Activated naive CD4-positive, alpha-beta T cell treated with anti-CD3 and anti-CD28 coated beads for 36 hours (primary cell): ENCODE measurements around the gene NAV2. TPM values are rescaled to one million over a fixed set of nuclear protein-coding genes. Genes with fewer than 3 reads are reported as not detected.

Experiments
- CTCF ChIA-PET: fragments of 350-600 bp; sonication (Branson Sonifier 250); formaldehyde crosslinking; loops from one replicate; lab custom pipeline; 2021; ENCODE audit warnings: antibody characterized with exemption; lab: Charles Lee
- DNase-seq: peaks from one replicate; pipeline ENCODE4 v3.0.0-alpha.2; 2020
- H3K27ac Mint-ChIP-seq: one replicate; pipeline ENCODE4 v1.8.0; 2021; ENCODE audit warnings: mild to moderate bottlenecking, mixed read lengths
- H3K27me3 Mint-ChIP-seq: one replicate; pipeline ENCODE4 v1.8.0; 2021; ENCODE audit warnings: low read depth, mixed read lengths
- H3K36me3 Mint-ChIP-seq: one replicate; pipeline ENCODE4 v1.8.0; 2021; ENCODE audit warnings: low read depth, mixed read lengths
- H3K4me1 Mint-ChIP-seq: one replicate; pipeline ENCODE4 v1.8.0; 2021; ENCODE audit warnings: low read depth, mixed read lengths
- H3K4me3 Mint-ChIP-seq: one replicate; pipeline ENCODE4 v1.8.0; 2021; ENCODE audit warnings: mild to moderate bottlenecking, moderate library complexity, mixed read lengths
- H3K9me3 Mint-ChIP-seq: one replicate; pipeline ENCODE4 v1.8.0; 2021; ENCODE audit warnings: mixed read lengths
- intact Hi-C: fragments of 100-400 bp; cut with micrococcal nuclease; formaldehyde crosslinking; loops from one replicate; pipeline ENCODE4 v1.15.1; 2023
- total RNA-seq, 2 experiments: library from RNA; stranded (reverse); gene quantifications; one replicate each; pipeline ENCODE4 v1.2.3, GENCODE V29; 2021

The NAV2 gene
- total RNA-seq, 2 experiments from 2014 or later, result 0.20 to 0.41 TPM

GRCh38 chr11:19873730-19874129, 161.1 kb downstream of the NAV2 start:
- no peaks in the 10 kb centered on the region for H3K9me3 Mint-ChIP-seq

GRCh38 chr11:19874266-19874665, 161.6 kb downstream of the NAV2 start:
- Mint-ChIP-seq H3K4me3 (no peak overlapping the region), H3K9me3 (no peaks in the 10 kb centered on the region), H3K4me1 (no peaks in the 10 kb centered on the region), H3K27ac (no peak overlapping the region), H3K36me3 (no peaks in the 10 kb centered on the region), H3K27me3 (peaks cover 3% of the 10 kb centered on the region)
- CTCF ChIA-PET, result no interaction called here
- intact Hi-C loops, result no loop called here
- no peak for DNase-seq

More at GRCh38 chr11:19873730-19874129, 161.1 kb downstream of the NAV2 start:
- Mint-ChIP-seq H3K27ac (no peak overlapping the region), H3K36me3 (no peaks in the 10 kb centered on the region), H3K4me3 (no peak overlapping the region), H3K4me1 (no peaks in the 10 kb centered on the region), H3K27me3 (peaks cover 3% of the 10 kb centered on the region)
- DNase-seq, result no peak
- intact Hi-C loops, result no loop called here
- CTCF ChIA-PET, result no interaction called here

DNA sequence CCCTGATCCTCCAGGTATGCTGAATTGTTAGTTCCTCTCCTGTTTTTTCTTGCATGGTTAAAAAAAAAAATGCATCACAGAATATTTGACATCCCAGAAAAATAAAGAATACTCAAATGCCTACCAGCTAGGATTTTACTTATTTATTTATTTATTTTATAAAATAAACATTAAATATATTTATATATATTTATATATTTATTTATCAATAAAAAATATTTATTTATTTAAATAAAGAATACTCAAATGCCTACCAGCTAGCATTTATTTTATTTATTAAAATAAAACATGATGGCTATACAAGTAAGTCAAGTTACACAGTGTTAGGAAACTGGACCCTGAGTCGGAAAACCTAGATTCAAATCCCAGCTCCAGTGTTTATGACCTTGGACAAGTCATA, 164.1 kb downstream of the NAV2 start:
- H3K4me3 Mint-ChIP-seq, result no peak overlapping the region
- intact Hi-C loops, result no loop called here
- DNase-seq, result no peak
- H3K4me1 Mint-ChIP-seq, result no peaks in the 10 kb centered on the region
- H3K36me3 Mint-ChIP-seq, result no peaks in the 10 kb centered on the region
- H3K27me3 Mint-ChIP-seq, result no peaks in the 10 kb centered on the region
- H3K27ac Mint-ChIP-seq, result no peak overlapping the region
- no peaks in the 10 kb centered on the region for H3K9me3 Mint-ChIP-seq
- CTCF ChIA-PET, result interaction anchor here (1.2 kb wide), 1 partner anchor 26 kb away, joined by 3 read pairs; no protein-coding TSS in a partner anchor

GRCh38 chr11:19878520-19878919, 165.9 kb downstream of the NAV2 start:
- no peak for DNase-seq
- H3K4me3 Mint-ChIP-seq, result no peak overlapping the region
- CTCF ChIA-PET, result interaction anchor here (0.9 kb wide), 1 partner anchor 11 kb away, joined by 3 read pairs; no protein-coding TSS in a partner anchor
- H3K9me3 Mint-ChIP-seq, result no peaks in the 10 kb centered on the region
- intact Hi-C loops, result no loop called here
- no peaks in the 10 kb centered on the region for H3K4me1 Mint-ChIP-seq
- H3K27ac Mint-ChIP-seq, result no peak overlapping the region
- H3K36me3 Mint-ChIP-seq, result no peaks in the 10 kb centered on the region
- H3K27me3 Mint-ChIP-seq, result no peaks in the 10 kb centered on the region

DNA sequence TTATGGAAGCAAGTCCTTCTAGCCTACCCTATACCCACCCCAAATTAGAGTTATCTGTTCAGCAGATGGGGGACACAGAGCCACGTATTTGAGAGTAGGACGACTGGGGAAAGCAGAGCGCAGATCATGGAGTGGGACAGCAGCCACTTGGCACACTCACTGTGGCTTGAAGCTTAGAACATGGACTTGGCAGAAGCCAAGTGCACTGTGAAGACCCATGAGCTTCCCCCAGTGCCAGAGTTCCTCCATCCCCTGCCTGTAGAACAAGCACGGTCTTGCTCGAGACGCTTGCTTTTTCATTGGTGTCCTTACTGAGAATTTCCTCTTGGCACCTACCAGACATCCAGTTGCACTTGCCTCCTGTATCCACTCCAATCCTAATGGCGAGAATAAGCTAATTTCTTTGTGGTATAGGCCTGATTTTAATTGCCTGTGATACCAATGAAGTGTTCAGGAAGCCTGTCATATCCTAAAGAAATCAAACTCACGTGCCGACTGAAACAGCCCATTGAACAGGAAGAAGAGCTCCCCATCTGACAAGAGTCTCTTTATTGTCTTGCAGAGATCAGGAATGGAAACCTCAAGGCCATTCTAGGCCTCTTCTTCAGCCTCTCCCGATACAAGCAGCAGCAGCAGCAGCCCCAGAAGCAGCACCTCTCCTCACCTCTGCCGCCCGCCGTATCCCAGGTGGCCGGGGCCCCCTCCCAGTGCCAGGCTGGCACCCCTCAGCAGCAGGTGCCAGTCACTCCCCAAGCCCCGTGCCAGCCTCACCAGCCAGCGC, 166.9 kb downstream of the NAV2 start:
- H3K4me1 Mint-ChIP-seq, result no peaks in the 10 kb centered on the region

DNA sequence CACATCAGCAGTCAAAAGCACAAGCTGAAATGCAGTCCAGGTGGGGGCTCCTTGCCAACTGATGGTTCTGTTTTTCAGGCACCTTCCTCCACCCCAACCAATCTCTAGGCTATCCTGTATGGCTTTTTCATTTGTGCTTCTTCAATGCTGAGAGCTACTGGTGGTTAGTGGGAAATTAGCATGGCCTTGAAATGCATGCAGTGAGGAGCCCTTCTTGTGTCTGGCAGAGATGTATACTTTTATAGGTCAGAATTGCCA, 167.4 kb downstream of the NAV2 start:
- no peak overlapping the region for H3K27ac Mint-ChIP-seq
- intact Hi-C loops, result no loop called here
- no peaks in the 10 kb centered on the region for H3K4me1 Mint-ChIP-seq

More for the DNA sequence above, 166.9 kb downstream of the NAV2 start:
- no peaks in the 10 kb centered on the region for H3K27me3 Mint-ChIP-seq
- CTCF ChIA-PET, result no interaction called here
- H3K27ac Mint-ChIP-seq, result no peak overlapping the region
- no peak for DNase-seq
- no peaks in the 10 kb centered on the region for H3K9me3 Mint-ChIP-seq
- intact Hi-C loops, result no loop called here
- H3K36me3 Mint-ChIP-seq, result no peaks in the 10 kb centered on the region
- no peak overlapping the region for H3K4me3 Mint-ChIP-seq

DNA sequence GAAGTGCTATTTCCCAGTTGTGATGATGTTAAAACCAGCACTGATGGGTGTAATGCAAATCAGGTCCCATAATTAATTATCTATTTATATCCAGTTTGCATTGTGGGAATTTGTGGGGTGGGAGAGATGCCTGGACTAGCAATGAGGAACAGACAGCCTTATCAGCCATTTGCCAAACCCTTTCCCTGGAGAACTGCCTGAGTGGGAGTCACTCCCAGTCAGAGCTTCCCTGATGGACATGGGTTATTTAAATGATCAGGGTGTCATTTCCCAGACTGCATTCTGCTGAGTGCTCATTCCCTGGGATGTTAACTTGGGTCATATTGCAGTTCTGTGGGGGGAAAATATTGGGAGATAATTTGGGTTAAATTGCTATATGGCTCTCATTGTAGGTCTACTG, 168.5 kb downstream of the NAV2 start:
- Mint-ChIP-seq H3K4me1 (no peaks in the 10 kb centered on the region), H3K9me3 (no peaks in the 10 kb centered on the region), H3K27ac (no peak overlapping the region), H3K36me3 (no peaks in the 10 kb centered on the region), H3K27me3 (no peaks in the 10 kb centered on the region), H3K4me3 (no peak overlapping the region)
- intact Hi-C loops, result no loop called here
- no peak for DNase-seq
- CTCF ChIA-PET, result no interaction called here

More for the DNA sequence above, 167.4 kb downstream of the NAV2 start:
- DNase-seq, result no peak
- CTCF ChIA-PET, result no interaction called here
- Mint-ChIP-seq H3K4me3 (no peak overlapping the region), H3K9me3 (no peaks in the 10 kb centered on the region), H3K27me3 (no peaks in the 10 kb centered on the region), H3K36me3 (no peaks in the 10 kb centered on the region)

DNA sequence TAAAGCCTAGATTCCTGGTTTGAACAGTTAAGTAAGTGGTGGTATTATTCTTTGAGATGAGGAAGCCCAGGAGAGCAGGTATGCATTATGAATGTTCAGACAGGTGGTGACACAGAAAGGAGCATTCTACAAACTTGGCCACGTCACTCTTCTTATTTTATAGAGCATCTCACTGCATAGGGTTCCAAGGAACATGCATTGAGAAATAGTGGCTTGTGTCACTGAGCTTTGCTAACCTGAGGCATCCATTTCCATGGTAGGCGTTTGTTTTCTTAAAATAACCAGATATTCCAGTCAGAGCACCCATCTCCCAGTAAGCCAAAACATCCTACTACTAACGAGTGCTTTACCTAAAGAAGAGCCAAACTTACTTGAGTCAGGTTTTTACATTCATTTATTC, 169.7 kb downstream of the NAV2 start:
- Mint-ChIP-seq H3K9me3 (no peaks in the 10 kb centered on the region), H3K36me3 (no peaks in the 10 kb centered on the region), H3K4me1 (no peaks in the 10 kb centered on the region), H3K27me3 (no peaks in the 10 kb centered on the region), H3K4me3 (no peak overlapping the region), H3K27ac (no peak overlapping the region)
- no peak for DNase-seq
- intact Hi-C loops, result no loop called here
- CTCF ChIA-PET, result no interaction called here

GRCh38 chr11:19886498-19886897, 173.9 kb downstream of the NAV2 start:
- no peaks in the 10 kb centered on the region for H3K4me1 Mint-ChIP-seq
- CTCF ChIA-PET, result no interaction called here
- no peak overlapping the region for H3K27ac Mint-ChIP-seq
- no peaks in the 10 kb centered on the region for H3K9me3 Mint-ChIP-seq
- intact Hi-C loops, result no loop called here
- no peak overlapping the region for H3K4me3 Mint-ChIP-seq
- no peaks in the 10 kb centered on the region for H3K36me3 Mint-ChIP-seq
- no peak for DNase-seq
- H3K27me3 Mint-ChIP-seq, result peaks cover 6% of the 10 kb centered on the region

GRCh38 chr11:19887842-19888241, 175.2 kb downstream of the NAV2 start:
- Mint-ChIP-seq H3K9me3 (no peaks in the 10 kb centered on the region), H3K27ac (no peak overlapping the region), H3K4me3 (no peak overlapping the region), H3K4me1 (no peaks in the 10 kb centered on the region), H3K36me3 (no peaks in the 10 kb centered on the region), H3K27me3 (peaks cover 6% of the 10 kb centered on the region)
- CTCF ChIA-PET, result no interaction called here
- DNase-seq, result no peak
- intact Hi-C loops, result no loop called here

GRCh38 chr11:19889531-19889930, 176.9 kb downstream of the NAV2 start:
- H3K36me3 Mint-ChIP-seq, result no peaks in the 10 kb centered on the region
- no peaks in the 10 kb centered on the region for H3K4me1 Mint-ChIP-seq
- H3K4me3 Mint-ChIP-seq, result no peak overlapping the region
- no peak overlapping the region for H3K27ac Mint-ChIP-seq
- intact Hi-C loops, result no loop called here
- peaks cover 6% of the 10 kb centered on the region for H3K27me3 Mint-ChIP-seq
- CTCF ChIA-PET, result interaction anchor here (0.6 to 1.0 kb wide), 2 partner anchors 11 to 38 kb away, joined by 3 read pairs; no protein-coding TSS in a partner anchor
- no peaks in the 10 kb centered on the region for H3K9me3 Mint-ChIP-seq
- no peak for DNase-seq

DNA sequence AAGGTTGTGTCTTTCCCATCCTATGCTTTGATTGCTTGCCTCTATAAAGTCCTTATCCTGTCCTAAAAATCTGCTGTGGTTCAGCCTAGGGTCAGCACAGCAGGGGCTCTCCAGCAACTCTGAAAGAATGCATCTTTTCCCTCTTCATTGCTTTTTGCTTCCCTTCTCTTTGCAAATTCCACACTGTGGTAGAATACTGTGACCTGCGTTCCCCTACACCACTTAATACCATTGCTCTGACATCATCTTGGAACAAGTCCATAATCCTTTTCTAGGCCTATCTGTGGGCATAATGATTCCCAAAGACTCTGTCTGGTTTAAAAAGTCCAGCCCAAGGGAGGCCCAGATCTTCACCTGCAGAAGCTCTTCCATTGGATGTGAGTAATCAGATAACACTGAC, 177.7 kb downstream of the NAV2 start:
- H3K4me1 Mint-ChIP-seq, result no peaks in the 10 kb centered on the region
- no peak for DNase-seq
- no peaks in the 10 kb centered on the region for H3K36me3 Mint-ChIP-seq
- H3K27me3 Mint-ChIP-seq, result peaks cover 6% of the 10 kb centered on the region
- CTCF ChIA-PET, result interaction anchor here (1.2 kb wide), 1 partner anchor 13 kb away, joined by 4 read pairs; no protein-coding TSS in a partner anchor
- H3K9me3 Mint-ChIP-seq, result no peaks in the 10 kb centered on the region
- no peak overlapping the region for H3K4me3 Mint-ChIP-seq
- no peak overlapping the region for H3K27ac Mint-ChIP-seq
- intact Hi-C loops, result no loop called here

DNA sequence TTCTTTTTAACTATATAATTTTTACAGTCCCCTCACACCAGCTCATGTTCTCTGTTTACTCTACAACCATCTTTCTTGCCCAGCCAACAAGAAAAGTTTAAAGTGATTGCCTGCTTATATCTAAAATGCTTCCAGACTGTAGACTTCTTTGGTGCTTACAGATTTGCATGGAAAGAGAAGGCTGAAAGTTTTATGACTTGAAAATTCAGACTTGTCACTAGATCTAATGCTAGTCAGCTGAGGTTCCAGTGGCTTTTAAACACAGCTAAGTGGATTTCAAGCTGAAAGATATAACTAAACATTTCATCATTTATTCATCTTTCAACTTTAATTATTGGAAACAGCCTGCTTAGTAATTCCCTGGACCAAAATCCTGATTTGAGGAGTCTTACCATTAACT, 178.4 kb downstream of the NAV2 start:
- CTCF ChIA-PET, result interaction anchor here (1.2 kb wide), 1 partner anchor 13 kb away, joined by 4 read pairs; no protein-coding TSS in a partner anchor
- H3K27me3 Mint-ChIP-seq, result peaks cover 6% of the 10 kb centered on the region
- DNase-seq, result no peak
- intact Hi-C loops, result no loop called here
- no peak overlapping the region for H3K27ac Mint-ChIP-seq
- H3K9me3 Mint-ChIP-seq, result no peaks in the 10 kb centered on the region
- H3K36me3 Mint-ChIP-seq, result no peaks in the 10 kb centered on the region
- no peak overlapping the region for H3K4me3 Mint-ChIP-seq
- H3K4me1 Mint-ChIP-seq, result no peaks in the 10 kb centered on the region
